Measurements from ENCODE around the gene MELTF. TPM values are rescaled to one million over a fixed set of nuclear protein-coding genes. Genes with fewer than 3 reads are reported as not detected.

MELTF gene
- total RNA-seq, 1 experiment from 2014 or later = 7.3 TPM

DNA sequence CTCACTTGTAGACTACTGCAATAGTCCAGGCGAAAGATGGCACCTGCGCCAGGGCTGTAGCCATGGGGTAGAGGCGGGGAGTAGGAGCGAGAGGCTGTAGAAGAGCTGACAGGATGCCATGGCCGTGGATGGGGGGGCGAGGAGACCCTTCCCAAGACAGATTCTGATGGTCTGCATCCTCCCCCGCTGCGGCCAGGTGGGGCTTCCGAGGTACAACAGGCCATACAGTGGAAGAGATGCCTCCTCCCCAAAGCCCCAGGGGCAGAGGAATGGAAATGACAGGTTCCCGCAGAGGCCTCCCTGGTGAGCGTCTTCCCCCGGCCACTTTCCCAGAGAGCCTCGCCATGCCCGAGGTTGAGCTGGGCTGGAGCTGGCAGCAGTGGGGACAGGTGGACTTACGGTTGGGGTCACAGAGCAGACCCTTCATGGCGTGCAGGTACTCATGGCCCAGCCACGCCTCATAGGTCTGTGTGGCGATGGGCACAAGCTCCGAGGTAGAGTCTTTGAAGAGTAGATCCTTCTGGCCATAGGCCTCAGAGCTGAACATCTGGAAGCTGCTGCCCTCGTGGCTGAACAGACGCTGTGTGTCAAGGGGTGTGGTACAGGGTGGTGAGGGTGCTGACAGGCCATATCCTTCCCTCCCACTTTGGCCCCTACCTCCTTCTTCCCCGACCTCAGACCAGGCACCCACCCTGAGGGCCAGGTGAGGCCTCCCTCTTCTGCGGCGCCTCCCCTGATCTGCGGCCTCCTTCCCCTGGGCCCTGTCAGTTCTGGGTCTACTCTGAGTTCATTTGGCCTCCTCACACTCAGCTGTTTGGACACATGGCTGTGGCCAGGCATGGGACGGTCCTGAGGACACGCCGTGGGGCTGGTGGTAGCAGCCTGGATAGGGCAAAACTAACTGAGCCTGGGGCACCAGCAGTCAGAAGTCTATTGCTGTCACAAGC, 13.6 kb downstream of the MELTF start:
- ATAC-seq (no peak), DNase-seq (ENCODE audit: low spot score) (no peak)
- CTCF ChIA-PET = interaction anchor here (1.8 kb wide), 1 partner anchor 13 kb away, joined by 8 read pairs; the partner anchor contains the start of gene MELTF

More for the DNA sequence above, 13.6 kb downstream of the MELTF start:
- H3K4me1 Mint-ChIP-seq = peaks cover 3% of the 10 kb centered on the region
- H3K27ac Mint-ChIP-seq = no peak overlapping the region
- no peaks in the 10 kb centered on the region; the same call in 1 of the 2 replicates for H3K27me3 Mint-ChIP-seq (ENCODE audit: low read depth)
- H3K4me3 Mint-ChIP-seq = no peak overlapping the region
- POLR2A ChIA-PET = no interaction called here
- TF ChIP-seq, protein P1, sequence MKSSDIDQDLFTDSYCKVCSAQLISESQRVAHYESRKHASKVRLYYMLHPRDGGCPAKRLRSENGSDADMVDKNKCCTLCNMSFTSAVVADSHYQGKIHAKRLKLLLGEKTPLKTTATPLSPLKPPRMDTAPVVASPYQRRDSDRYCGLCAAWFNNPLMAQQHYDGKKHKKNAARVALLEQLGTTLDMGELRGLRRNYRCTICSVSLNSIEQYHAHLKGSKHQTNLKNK (CRISPR knock-in tag; IDR thresholded peaks at IDR 0.05) = no peak
- TF ChIP-seq, protein P2, sequence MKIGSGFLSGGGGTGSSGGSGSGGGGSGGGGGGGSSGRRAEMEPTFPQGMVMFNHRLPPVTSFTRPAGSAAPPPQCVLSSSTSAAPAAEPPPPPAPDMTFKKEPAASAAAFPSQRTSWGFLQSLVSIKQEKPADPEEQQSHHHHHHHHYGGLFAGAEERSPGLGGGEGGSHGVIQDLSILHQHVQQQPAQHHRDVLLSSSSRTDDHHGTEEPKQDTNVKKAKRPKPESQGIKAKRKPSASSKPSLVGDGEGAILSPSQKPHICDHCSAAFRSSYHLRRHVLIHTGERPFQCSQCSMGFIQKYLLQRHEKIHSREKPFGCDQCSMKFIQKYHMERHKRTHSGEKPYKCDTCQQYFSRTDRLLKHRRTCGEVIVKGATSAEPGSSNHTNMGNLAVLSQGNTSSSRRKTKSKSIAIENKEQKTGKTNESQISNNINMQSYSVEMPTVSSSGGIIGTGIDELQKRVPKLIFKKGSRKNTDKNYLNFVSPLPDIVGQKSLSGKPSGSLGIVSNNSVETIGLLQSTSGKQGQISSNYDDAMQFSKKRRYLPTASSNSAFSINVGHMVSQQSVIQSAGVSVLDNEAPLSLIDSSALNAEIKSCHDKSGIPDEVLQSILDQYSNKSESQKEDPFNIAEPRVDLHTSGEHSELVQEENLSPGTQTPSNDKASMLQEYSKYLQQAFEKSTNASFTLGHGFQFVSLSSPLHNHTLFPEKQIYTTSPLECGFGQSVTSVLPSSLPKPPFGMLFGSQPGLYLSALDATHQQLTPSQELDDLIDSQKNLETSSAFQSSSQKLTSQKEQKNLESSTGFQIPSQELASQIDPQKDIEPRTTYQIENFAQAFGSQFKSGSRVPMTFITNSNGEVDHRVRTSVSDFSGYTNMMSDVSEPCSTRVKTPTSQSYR (CRISPR knock-in tag; IDR thresholded peaks at IDR 0.05) = no peak
- TF ChIP-seq, protein P3, sequence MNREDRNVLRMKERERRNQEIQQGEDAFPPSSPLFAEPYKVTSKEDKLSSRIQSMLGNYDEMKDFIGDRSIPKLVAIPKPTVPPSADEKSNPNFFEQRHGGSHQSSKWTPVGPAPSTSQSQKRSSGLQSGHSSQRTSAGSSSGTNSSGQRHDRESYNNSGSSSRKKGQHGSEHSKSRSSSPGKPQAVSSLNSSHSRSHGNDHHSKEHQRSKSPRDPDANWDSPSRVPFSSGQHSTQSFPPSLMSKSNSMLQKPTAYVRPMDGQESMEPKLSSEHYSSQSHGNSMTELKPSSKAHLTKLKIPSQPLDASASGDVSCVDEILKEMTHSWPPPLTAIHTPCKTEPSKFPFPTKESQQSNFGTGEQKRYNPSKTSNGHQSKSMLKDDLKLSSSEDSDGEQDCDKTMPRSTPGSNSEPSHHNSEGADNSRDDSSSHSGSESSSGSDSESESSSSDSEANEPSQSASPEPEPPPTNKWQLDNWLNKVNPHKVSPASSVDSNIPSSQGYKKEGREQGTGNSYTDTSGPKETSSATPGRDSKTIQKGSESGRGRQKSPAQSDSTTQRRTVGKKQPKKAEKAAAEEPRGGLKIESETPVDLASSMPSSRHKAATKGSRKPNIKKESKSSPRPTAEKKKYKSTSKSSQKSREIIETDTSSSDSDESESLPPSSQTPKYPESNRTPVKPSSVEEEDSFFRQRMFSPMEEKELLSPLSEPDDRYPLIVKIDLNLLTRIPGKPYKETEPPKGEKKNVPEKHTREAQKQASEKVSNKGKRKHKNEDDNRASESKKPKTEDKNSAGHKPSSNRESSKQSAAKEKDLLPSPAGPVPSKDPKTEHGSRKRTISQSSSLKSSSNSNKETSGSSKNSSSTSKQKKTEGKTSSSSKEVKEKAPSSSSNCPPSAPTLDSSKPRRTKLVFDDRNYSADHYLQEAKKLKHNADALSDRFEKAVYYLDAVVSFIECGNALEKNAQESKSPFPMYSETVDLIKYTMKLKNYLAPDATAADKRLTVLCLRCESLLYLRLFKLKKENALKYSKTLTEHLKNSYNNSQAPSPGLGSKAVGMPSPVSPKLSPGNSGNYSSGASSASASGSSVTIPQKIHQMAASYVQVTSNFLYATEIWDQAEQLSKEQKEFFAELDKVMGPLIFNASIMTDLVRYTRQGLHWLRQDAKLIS (CRISPR knock-in tag; IDR thresholded peaks at IDR 0.05; ENCODE audit: borderline replicate concordance) = no peak
- TF ChIP-seq ZNF317 (CRISPR knock-in tag; IDR thresholded peaks at IDR 0.05; ENCODE audit: borderline replicate concordance, low read depth) (no peak), ZNF423 (CRISPR knock-in tag; IDR thresholded peaks at IDR 0.05) (no peak), SP1 (CRISPR knock-in tag; conservative IDR thresholded peaks at IDR 0.05) (no peak), EMX1 (CRISPR knock-in tag; IDR thresholded peaks at IDR 0.05) (no peak), ZNF263 (CRISPR knock-in tag; IDR thresholded peaks at IDR 0.05; ENCODE audit: low read depth) (no peak), CREM (CRISPR knock-in tag; IDR thresholded peaks at IDR 0.05) (no peak), MYBL2 (CRISPR knock-in tag; IDR thresholded peaks at IDR 0.05) (no peak), SMAD3 (CRISPR knock-in tag; IDR thresholded peaks at IDR 0.05; ENCODE audit: borderline replicate concordance) (no peak), ZNF121 (CRISPR knock-in tag; IDR thresholded peaks at IDR 0.05) (no peak)
- TF ChIP-seq, protein P4, sequence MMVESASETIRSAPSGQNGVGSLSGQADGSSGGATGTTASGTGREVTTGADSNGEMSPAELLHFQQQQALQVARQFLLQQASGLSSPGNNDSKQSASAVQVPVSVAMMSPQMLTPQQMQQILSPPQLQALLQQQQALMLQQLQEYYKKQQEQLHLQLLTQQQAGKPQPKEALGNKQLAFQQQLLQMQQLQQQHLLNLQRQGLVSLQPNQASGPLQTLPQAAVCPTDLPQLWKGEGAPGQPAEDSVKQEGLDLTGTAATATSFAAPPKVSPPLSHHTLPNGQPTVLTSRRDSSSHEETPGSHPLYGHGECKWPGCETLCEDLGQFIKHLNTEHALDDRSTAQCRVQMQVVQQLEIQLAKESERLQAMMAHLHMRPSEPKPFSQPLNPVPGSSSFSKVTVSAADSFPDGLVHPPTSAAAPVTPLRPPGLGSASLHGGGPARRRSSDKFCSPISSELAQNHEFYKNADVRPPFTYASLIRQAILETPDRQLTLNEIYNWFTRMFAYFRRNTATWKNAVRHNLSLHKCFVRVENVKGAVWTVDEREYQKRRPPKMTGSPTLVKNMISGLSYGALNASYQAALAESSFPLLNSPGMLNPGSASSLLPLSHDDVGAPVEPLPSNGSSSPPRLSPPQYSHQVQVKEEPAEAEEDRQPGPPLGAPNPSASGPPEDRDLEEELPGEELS (CRISPR knock-in tag; IDR thresholded peaks at IDR 0.05) = no peak
- TF ChIP-seq, protein P5, sequence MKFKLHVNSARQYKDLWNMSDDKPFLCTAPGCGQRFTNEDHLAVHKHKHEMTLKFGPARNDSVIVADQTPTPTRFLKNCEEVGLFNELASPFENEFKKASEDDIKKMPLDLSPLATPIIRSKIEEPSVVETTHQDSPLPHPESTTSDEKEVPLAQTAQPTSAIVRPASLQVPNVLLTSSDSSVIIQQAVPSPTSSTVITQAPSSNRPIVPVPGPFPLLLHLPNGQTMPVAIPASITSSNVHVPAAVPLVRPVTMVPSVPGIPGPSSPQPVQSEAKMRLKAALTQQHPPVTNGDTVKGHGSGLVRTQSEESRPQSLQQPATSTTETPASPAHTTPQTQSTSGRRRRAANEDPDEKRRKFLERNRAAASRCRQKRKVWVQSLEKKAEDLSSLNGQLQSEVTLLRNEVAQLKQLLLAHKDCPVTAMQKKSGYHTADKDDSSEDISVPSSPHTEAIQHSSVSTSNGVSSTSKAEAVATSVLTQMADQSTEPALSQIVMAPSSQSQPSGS (CRISPR knock-in tag; IDR thresholded peaks at IDR 0.05; ENCODE audit: borderline replicate concordance, low read depth) = no peak
- TF ChIP-seq, protein P6, sequence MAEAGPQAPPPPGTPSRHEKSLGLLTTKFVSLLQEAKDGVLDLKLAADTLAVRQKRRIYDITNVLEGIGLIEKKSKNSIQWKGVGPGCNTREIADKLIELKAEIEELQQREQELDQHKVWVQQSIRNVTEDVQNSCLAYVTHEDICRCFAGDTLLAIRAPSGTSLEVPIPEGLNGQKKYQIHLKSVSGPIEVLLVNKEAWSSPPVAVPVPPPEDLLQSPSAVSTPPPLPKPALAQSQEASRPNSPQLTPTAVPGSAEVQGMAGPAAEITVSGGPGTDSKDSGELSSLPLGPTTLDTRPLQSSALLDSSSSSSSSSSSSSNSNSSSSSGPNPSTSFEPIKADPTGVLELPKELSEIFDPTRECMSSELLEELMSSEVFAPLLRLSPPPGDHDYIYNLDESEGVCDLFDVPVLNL (CRISPR knock-in tag; IDR thresholded peaks at IDR 0.05; ENCODE audit: borderline replicate concordance, low read depth) = no peak
- TF ChIP-seq, protein P7, sequence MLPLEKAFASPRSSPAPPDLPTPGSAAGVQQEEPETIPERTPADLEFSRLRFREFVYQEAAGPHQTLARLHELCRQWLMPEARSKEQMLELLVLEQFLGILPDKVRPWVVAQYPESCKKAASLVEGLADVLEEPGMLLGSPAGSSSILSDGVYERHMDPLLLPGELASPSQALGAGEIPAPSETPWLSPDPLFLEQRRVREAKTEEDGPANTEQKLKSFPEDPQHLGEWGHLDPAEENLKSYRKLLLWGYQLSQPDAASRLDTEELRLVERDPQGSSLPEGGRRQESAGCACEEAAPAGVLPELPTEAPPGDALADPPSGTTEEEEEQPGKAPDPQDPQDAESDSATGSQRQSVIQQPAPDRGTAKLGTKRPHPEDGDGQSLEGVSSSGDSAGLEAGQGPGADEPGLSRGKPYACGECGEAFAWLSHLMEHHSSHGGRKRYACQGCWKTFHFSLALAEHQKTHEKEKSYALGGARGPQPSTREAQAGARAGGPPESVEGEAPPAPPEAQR (CRISPR knock-in tag; IDR thresholded peaks at IDR 0.05) = no peak
- TF ChIP-seq, protein P8, sequence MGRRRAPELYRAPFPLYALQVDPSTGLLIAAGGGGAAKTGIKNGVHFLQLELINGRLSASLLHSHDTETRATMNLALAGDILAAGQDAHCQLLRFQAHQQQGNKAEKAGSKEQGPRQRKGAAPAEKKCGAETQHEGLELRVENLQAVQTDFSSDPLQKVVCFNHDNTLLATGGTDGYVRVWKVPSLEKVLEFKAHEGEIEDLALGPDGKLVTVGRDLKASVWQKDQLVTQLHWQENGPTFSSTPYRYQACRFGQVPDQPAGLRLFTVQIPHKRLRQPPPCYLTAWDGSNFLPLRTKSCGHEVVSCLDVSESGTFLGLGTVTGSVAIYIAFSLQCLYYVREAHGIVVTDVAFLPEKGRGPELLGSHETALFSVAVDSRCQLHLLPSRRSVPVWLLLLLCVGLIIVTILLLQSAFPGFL (CRISPR knock-in tag; IDR thresholded peaks at IDR 0.05; ENCODE audit: borderline replicate concordance) = no peak
- TF ChIP-seq, protein P9, sequence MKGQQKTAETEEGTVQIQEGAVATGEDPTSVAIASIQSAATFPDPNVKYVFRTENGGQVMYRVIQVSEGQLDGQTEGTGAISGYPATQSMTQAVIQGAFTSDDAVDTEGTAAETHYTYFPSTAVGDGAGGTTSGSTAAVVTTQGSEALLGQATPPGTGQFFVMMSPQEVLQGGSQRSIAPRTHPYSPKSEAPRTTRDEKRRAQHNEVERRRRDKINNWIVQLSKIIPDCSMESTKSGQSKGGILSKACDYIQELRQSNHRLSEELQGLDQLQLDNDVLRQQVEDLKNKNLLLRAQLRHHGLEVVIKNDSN (CRISPR knock-in tag; IDR thresholded peaks at IDR 0.05) = no peak
- no peaks in the 10 kb centered on the region for H3K36me3 Mint-ChIP-seq
- no peaks in the 10 kb centered on the region for H3K9me3 Mint-ChIP-seq
